K562 (cell line): ENCODE data around the gene ARSI. TPM values are rescaled to one million over a fixed set of nuclear protein-coding genes. Genes with fewer than 3 reads are reported as not detected.
A peak's percentile ranks its signal among the peaks of the same experiment; 100 is the strongest.

Source experiments
- ATF4 ChIP-seq: fragments of 450-650 bp; formaldehyde crosslinking; IDR thresholded peaks from 2 replicates; pipeline ENCODE4 v1.4.0; 2022; ENCODE audit warnings: mild to moderate bottlenecking, moderate library complexity
- CBX3 ChIP-seq, 2 experiments: IDR thresholded peaks; 1 replicate in 1 of 2; 2 replicates in 1 of 2; pipeline ENCODE4 v1.6.1; 2012; ENCODE audit warnings: inconsistent platforms in 2 of 2, low read length in 2 of 2, borderline replicate concordance in 1 of 2, control low read depth in 1 of 2
- DLX4 ChIP-seq: fragments of 250-450 bp; sonication (Bioruptor Pico); IDR thresholded peaks from 2 replicates; pipeline ENCODE4 v1.6.1; 2021; ENCODE audit warnings: mild to moderate bottlenecking
- FOXA3 ChIP-seq, 2 experiments: fragments of 450-650 bp in 1 of 2; sonication (generic) in 1 of 2; formaldehyde crosslinking; IDR thresholded peaks in 1 of 2; conservative IDR thresholded peaks in 1 of 2; 2 replicates each; pipeline versions ENCODE4 v1.4.0 to v1.8.0; 2020 to 2022; ENCODE audit warnings: mild to moderate bottlenecking in 2 of 2, missing genetic modification reagents in 1 of 2
- GATA2 ChIP-seq: sonication (generic); formaldehyde crosslinking; IDR thresholded peaks from 2 replicates; pipeline ENCODE4 v1.4.0; 2020; ENCODE audit warnings: mild to moderate bottlenecking, missing genetic modification reagents
- HDAC6 ChIP-seq: IDR thresholded peaks from 2 replicates; pipeline ENCODE4 v1.6.1; 2012; ENCODE audit warnings: low read depth, mild to moderate bottlenecking, control low read depth, inconsistent platforms, low read length, moderate library complexity
- HNRNPL ChIP-seq: fragments of 200-400 bp; formaldehyde crosslinking; IDR thresholded peaks from 2 replicates; pipeline ENCODE4 v1.6.1; 2017; ENCODE audit warnings: low read depth, mild to moderate bottlenecking, low read length
- KAT2B ChIP-seq: IDR thresholded peaks from one replicate; pipeline ENCODE4 v1.6.1; 2012; ENCODE audit warnings: low read depth, mild to moderate bottlenecking, control low read depth, inconsistent platforms, low read length, moderate library complexity
- KDM5B ChIP-seq: fragments of 200-600 bp; sonication (generic); IDR thresholded peaks from 2 replicates; pipeline ENCODE4 v1.6.1; 2012; ENCODE audit warnings: low read depth, mild to moderate bottlenecking, moderate library complexity, low read length, control low read depth, inconsistent platforms; ENCODE audit not compliant: insufficient replicate concordance
- NCOA1 ChIP-seq: fragments of 450-650 bp; IDR thresholded peaks from 2 replicates; pipeline ENCODE4 v1.6.1; 2016; ENCODE audit warnings: low read depth
- PATZ1 ChIP-seq: fragments of 250-450 bp; sonication (Bioruptor Pico); IDR thresholded peaks from 2 replicates; pipeline ENCODE4 v1.5.0; 2020; ENCODE audit warnings: mild to moderate bottlenecking, borderline replicate concordance
- POLR2A ChIP-seq: fragments of 450-650 bp; conservative IDR thresholded peaks from 2 replicates; pipeline ENCODE4 v1.6.1; 2016
- ZBTB2 ChIP-seq: fragments of 450-650 bp; IDR thresholded peaks from 2 replicates; pipeline ENCODE4 v1.6.1; 2016; ENCODE audit warnings: antibody characterized with exemption
- ZHX1 ChIP-seq: fragments of 150-350 bp; conservative IDR thresholded peaks from 2 replicates; pipeline ENCODE4 v1.6.1; 2014; ENCODE audit warnings: low read length
- ZNF655 ChIP-seq: fragments of 250-450 bp; sonication (Bioruptor Pico); IDR thresholded peaks from 2 replicates; pipeline ENCODE4 v1.5.0; 2021
- polyA plus RNA-seq, 8 experiments: library from polyadenylated mRNA; depleted of rRNA in 4 of 8; stranded (reverse) in 5 of 8; unstranded in 3 of 8; fragments of >200 nt; fragmentation: Nextera tagmentation in 2 of 8; fragmentation: Illumina TruSeq in 1 of 8; extraction: Ambion mirVana in 2 of 8; extraction: Trizol in 1 of 8; gene quantifications; 2 replicates each; pipeline versions ENCODE4 v1.2.1 to v1.2.3, GENCODE V29; 2011 to 2014; ENCODE audit warnings: inconsistent platforms in 1 of 8, missing spikeins in 1 of 8
- total RNA-seq, 7 experiments: library from RNA; depleted of rRNA in 6 of 7; stranded (reverse); fragments of >200 nt in 6 of 7; fragmentation: Illumina TruSeq in 2 of 7; extraction: Trizol in 2 of 7; gene quantifications; 2 replicates each; pipeline versions ENCODE4 v1.2.1 to v1.2.3, GENCODE V29; 2011 to 2021; ENCODE audit warnings: low replicate concordance in 1 of 7

ARSI gene
- total and polyA plus RNA-seq, 9 of the 15 experiments (the other 6 are each of a cell fraction or from before 2014, with no cell fraction given) = 0.04 to 0.07 TPM; not detected in 7

GRCh38 chr5:150293091-150293941 is 9.4 kb downstream of the ARSI start (continued):
- no peak for TF ChIP-seq ZHX1
- peak; percentile 51; the same call in 1 of the 2 replicates for TF ChIP-seq NCOA1
- no peak for TF ChIP-seq ATF4 (CRISPR knock-in tag)
- TF ChIP-seq KDM5B = no peak
- TF ChIP-seq FOXA3 (CRISPR knock-in tag; conservative IDR thresholded peaks at IDR 0.05 in 1 of 2, IDR thresholded peaks at IDR 0.05 in 1 of 2) = no peak; a peak in 1 of 4 replicates
- peak in 1 of 2 experiments; percentile 66; a peak in 1 of 3 replicates for TF ChIP-seq CBX3 (IDR thresholded peaks at IDR 0.05; ENCODE audit: borderline replicate concordance in 1 of 2, low read length in 2 of 2)
- TF ChIP-seq POLR2A = 0 out of 2 replicates have a peak, but pooled peaks have one; percentile 40
- TF ChIP-seq HNRNPL = no peak
- TF ChIP-seq ZBTB2 = peak; percentile 80; the same call in 1 of the 2 replicates
- TF ChIP-seq KAT2B = no peak
- no peak for TF ChIP-seq PATZ1 (CRISPR knock-in tag)
- no peak for TF ChIP-seq ZNF655 (CRISPR knock-in tag)
- TF ChIP-seq DLX4 = no peak
- TF ChIP-seq GATA2 (CRISPR knock-in tag) = peak; percentile 78
- no peak for TF ChIP-seq HDAC6
